SK-N-SH (cell line): ENCODE results near the gene CDH4.

Experiments
- CTCF ChIP-seq: fragments of 200-600 bp; sonication (generic); IDR thresholded peaks from 2 replicates; pipeline ENCODE4 v1.6.1; 2017; ENCODE audit warnings: antibody characterized with exemption, mild to moderate bottlenecking, moderate library complexity
- EP300 ChIP-seq, 2 experiments: IDR thresholded peaks; 2 replicates each; pipeline versions ENCODE4 v1.4.0 to v1.6.1; 2012; ENCODE audit warnings: borderline replicate concordance in 1 of 2, low read depth in 1 of 2, low read length in 1 of 2
- EZH2phosphoT487 ChIP-seq: fragments of 200-600 bp; sonication (generic); IDR thresholded peaks from 2 replicates; pipeline ENCODE4 v1.6.1; 2017; ENCODE audit warnings: low read depth, mixed run types, mild to moderate bottlenecking, antibody characterized with exemption, moderate library complexity, borderline replicate concordance
- FOSL2 ChIP-seq: IDR thresholded peaks from 2 replicates; pipeline ENCODE4 v1.4.0; 2012; ENCODE audit warnings: low read depth, mild to moderate bottlenecking, moderate library complexity, borderline replicate concordance
- GABPA ChIP-seq: IDR thresholded peaks from 2 replicates; pipeline ENCODE4 v1.4.0; 2012; ENCODE audit warnings: low read depth, mild to moderate bottlenecking
- MEF2A ChIP-seq: IDR thresholded peaks from 2 replicates; pipeline ENCODE4 v1.4.0; 2012; ENCODE audit warnings: low read depth, borderline replicate concordance
- NFIC ChIP-seq: IDR thresholded peaks from 2 replicates; pipeline ENCODE4 v1.4.0; 2012; ENCODE audit warnings: borderline replicate concordance
- NRF1 ChIP-seq: IDR thresholded peaks from 2 replicates; pipeline ENCODE4 v1.6.1; 2012; ENCODE audit warnings: low read depth, mild to moderate bottlenecking, low read length
- POLR2AphosphoS5 ChIP-seq: IDR thresholded peaks from 2 replicates; pipeline ENCODE4 v1.6.1; 2012; ENCODE audit warnings: low read depth, low read length
- RCOR1 ChIP-seq: fragments of 150-350 bp; IDR thresholded peaks from 2 replicates; pipeline ENCODE4 v1.6.1; 2017; ENCODE audit warnings: antibody characterized with exemption, low read length
- RXRA ChIP-seq: IDR thresholded peaks from 2 replicates; pipeline ENCODE4 v1.4.0; 2012; ENCODE audit warnings: low read depth, mild to moderate bottlenecking, borderline replicate concordance
- SIN3A ChIP-seq: IDR thresholded peaks from 2 replicates; pipeline ENCODE4 v1.6.1; 2012; ENCODE audit warnings: low read depth, mild to moderate bottlenecking, low read length, moderate library complexity, borderline replicate concordance
- USF1 ChIP-seq: IDR thresholded peaks from 2 replicates; pipeline ENCODE4 v1.4.0; 2012; ENCODE audit warnings: low read depth, borderline replicate concordance
- YY1 ChIP-seq: IDR thresholded peaks from 2 replicates; pipeline ENCODE4 v1.4.0; 2012; ENCODE audit warnings: low read depth, mild to moderate bottlenecking

- no peak for TF ChIP-seq YY1
- no peak for TF ChIP-seq CTCF
- TF ChIP-seq NFIC: no peak
- TF ChIP-seq NRF1: no peak
- TF ChIP-seq POLR2AphosphoS5: no peak
- no peak for TF ChIP-seq MEF2A
- TF ChIP-seq GABPA: no peak
- no peak for TF ChIP-seq RCOR1
- TF ChIP-seq SIN3A: no peak
- no peak for TF ChIP-seq USF1
- TF ChIP-seq FOSL2: no peak
- TF ChIP-seq EZH2phosphoT487: no peak
- TF ChIP-seq EP300 (IDR thresholded peaks at IDR 0.05; ENCODE audit: borderline replicate concordance in 1 of 2, low read depth in 1 of 2, low read length in 1 of 2): no peak
- TF ChIP-seq RXRA: no peak
Observed at GRCh38 chr20:61373055-61373399, 121.0 kb downstream of the CDH4 start.
